K562 (cell line): ENCODE measurements around the gene COG2. TPM values are rescaled to one million over a fixed set of nuclear protein-coding genes. Genes with fewer than 3 reads are reported as not detected.

Experiments used
- ATAC-seq: fragments of 200-7000 bp; cut with Tn5 transposase; 3 replicates; pipeline ENCODE4 v1.9.1; 2020; ENCODE audit warnings: moderate library complexity
- BruUV-seq: library from RNA; stranded (reverse); fragments of 400-500 nt; replicated peaks from 2 replicates; lab custom pipeline; 2021; lab: Mats Ljungman, UMichigan
- CTCF ChIA-PET: fragments of 300-600 bp; formaldehyde crosslinking; extraction: SDS; loops from one replicate; lab custom pipeline; 2021; ENCODE audit warnings: low intra/inter-chr PET ratio; lab: Yijun Ruan, JAX
- POLR2A ChIA-PET: fragments of 300-600, 350-650 bp; sonication (Branson Sonifier 250); formaldehyde crosslinking; extraction: SDS; loops from one replicate; lab custom pipeline; 2021; ENCODE audit warnings: antibody characterized with exemption, inconsistent platforms; lab: Yijun Ruan, JAX
- DNase-seq, 4 experiments: peaks; one replicate each; pipeline versions ENCODE4 v3.0.0 to v3.0.0-alpha.2; 2011 to 2018; ENCODE audit warnings: low spot score in 3 of 4, mixed read lengths in 3 of 4; ENCODE audit errors: extremely low read depth in 1 of 4
- FAIRE-seq: peaks from 2 replicates; lab custom pipeline; 2011; peaks lifted over from hg19 to GRCh38; lab: Jason Lieb, UNC
- H2AFZ ChIP-seq: 2 replicates; pipeline ENCODE4 v1.6.0; 2011; ENCODE audit warnings: low read depth, low read length, control low read depth, inconsistent platforms
- H3K27ac ChIP-seq: fragments of 200-600 bp; 3 replicates; pipeline ENCODE4 v1.8.0; 2011; ENCODE audit warnings: low read depth, mild to moderate bottlenecking, control low read depth, inconsistent platforms, low read length, moderate library complexity, mixed read lengths; ENCODE audit errors: extremely low read depth
- H3K27me3 ChIP-seq, 2 experiments: fragments of 300-600 bp in 1 of 2; 2 replicates in 1 of 2; 3 replicates in 1 of 2; pipeline versions ENCODE4 v1.6.0 to v1.8.0; 2011; ENCODE audit warnings: inconsistent platforms in 2 of 2, low read length in 2 of 2, mild to moderate bottlenecking in 1 of 2, mixed read lengths in 1 of 2, moderate library complexity in 1 of 2; ENCODE audit not compliant: control insufficient read depth in 2 of 2, insufficient read depth in 2 of 2
- H3K36me3 ChIP-seq: fragments of 300-600 bp; 3 replicates; pipeline ENCODE4 v1.8.0; 2011; ENCODE audit warnings: mild to moderate bottlenecking, low read length, inconsistent platforms; ENCODE audit not compliant: control insufficient read depth, insufficient read depth
- H3K4me1 ChIP-seq, 2 experiments: fragments of 200-600 bp in 1 of 2; replicated peaks in 1 of 2; 2 replicates in 1 of 2; 3 replicates in 1 of 2; pipeline versions ENCODE4 v1.5.1 to v1.8.0; 2011; ENCODE audit warnings: inconsistent platforms in 2 of 2, low read length in 2 of 2, mild to moderate bottlenecking in 1 of 2, mixed read lengths in 1 of 2, moderate library complexity in 1 of 2; ENCODE audit not compliant: control insufficient read depth in 2 of 2, insufficient read depth in 2 of 2
- H3K4me2 ChIP-seq: 2 replicates; pipeline ENCODE4 v1.6.1; 2011; ENCODE audit warnings: low read length, control low read depth, inconsistent platforms, mixed read lengths; ENCODE audit not compliant: insufficient read depth
- H3K4me3 ChIP-seq: fragments of 200-600 bp; sonication (generic), shearing (Covaris generic); 2 replicates; pipeline ENCODE4 v1.5.1; 2016; ENCODE audit warnings: control low read depth, inconsistent platforms
- H3K79me2 ChIP-seq: fragments of 200-600 bp; 3 replicates; pipeline ENCODE4 v1.8.0; 2011; ENCODE audit warnings: low read length, inconsistent platforms; ENCODE audit not compliant: control insufficient read depth, insufficient read depth
- H3K9ac ChIP-seq, 2 experiments: 2 replicates each; pipeline versions ENCODE4 v1.6.0 to v1.6.1; 2011; ENCODE audit warnings: low read depth in 2 of 2, low read length in 2 of 2, control low read depth in 1 of 2, inconsistent platforms in 1 of 2, mild to moderate bottlenecking in 1 of 2, mixed read lengths in 1 of 2; ENCODE audit not compliant: insufficient read depth in 1 of 2
- H3K9me1 ChIP-seq: one replicate; pipeline ENCODE4 v1.6.0; 2011; ENCODE audit warnings: inconsistent platforms, mild to moderate bottlenecking, low read length, moderate library complexity; ENCODE audit not compliant: control insufficient read depth, insufficient read depth
- H3K9me3 ChIP-seq: replicated peaks from 2 replicates; pipeline ENCODE4 v1.5.1; 2011; ENCODE audit warnings: low read depth, low read length, inconsistent platforms; ENCODE audit not compliant: control insufficient read depth, insufficient read depth
- H4K20me1 ChIP-seq: replicated peaks from 2 replicates; pipeline ENCODE4 v1.6.1; 2011; ENCODE audit warnings: low read length, inconsistent platforms, mixed read lengths; ENCODE audit not compliant: control insufficient read depth, insufficient read depth
- ADNP ChIP-seq: fragments of 200-800 bp; sonication (Bioruptor generic); IDR thresholded peaks from 2 replicates; pipeline ENCODE4 v1.6.1; 2016; ENCODE audit warnings: missing genetic modification characterization, missing compliant biosample characterization
- BHLHE40 ChIP-seq: IDR thresholded peaks from 2 replicates; pipeline ENCODE4 v1.6.1; 2011; ENCODE audit warnings: low read length, improper control_type of control experiment
- CAMTA2 ChIP-seq: fragments of 250-450 bp; sonication (Bioruptor Pico); conservative IDR thresholded peaks from 2 replicates; pipeline ENCODE4 v1.5.1; 2022
- CBFB ChIP-seq: sonication (generic); formaldehyde crosslinking; IDR thresholded peaks from 2 replicates; pipeline ENCODE4 v1.4.0; 2020; ENCODE audit warnings: mild to moderate bottlenecking, missing genetic modification reagents
- CXXC5 ChIP-seq: fragments of 250-450 bp; sonication (Bioruptor Pico); IDR thresholded peaks from 2 replicates; pipeline ENCODE4 v1.8.0; 2022; ENCODE audit warnings: inconsistent platforms, mild to moderate bottlenecking, moderate library complexity
- ETV1 ChIP-seq: fragments of 450-650 bp; conservative IDR thresholded peaks from 2 replicates; pipeline ENCODE4 v1.6.1; 2016; ENCODE audit warnings: missing genetic modification characterization, control low read depth, low read depth, missing compliant biosample characterization
- GATA2 ChIP-seq: sonication (generic); formaldehyde crosslinking; IDR thresholded peaks from 2 replicates; pipeline ENCODE4 v1.4.0; 2020; ENCODE audit warnings: mild to moderate bottlenecking, missing genetic modification reagents
- HDAC3 ChIP-seq: fragments of 450-650 bp; IDR thresholded peaks from 2 replicates; pipeline ENCODE4 v1.6.1; 2018; ENCODE audit warnings: borderline replicate concordance, mild to moderate bottlenecking, moderate library complexity; ENCODE audit not compliant: partially characterized antibody
- OTX1 ChIP-seq: fragments of 450-650 bp; formaldehyde crosslinking; IDR thresholded peaks from 2 replicates; pipeline ENCODE4 v1.4.0; 2022; ENCODE audit warnings: mild to moderate bottlenecking
- POLR2A ChIP-seq: fragments of 450-650 bp; conservative IDR thresholded peaks from 2 replicates; pipeline ENCODE4 v1.6.1; 2016
- TCFL5 ChIP-seq: fragments of 250-450 bp; sonication (Bioruptor Pico); conservative IDR thresholded peaks from 2 replicates; pipeline ENCODE4 v1.6.1; 2021; ENCODE audit warnings: mild to moderate bottlenecking, moderate library complexity, matching md5 sums
- ZNF174 ChIP-seq: fragments of 250-450 bp; sonication (Bioruptor Pico); IDR thresholded peaks from 2 replicates; pipeline ENCODE4 v1.4.0; 2020; ENCODE audit warnings: mild to moderate bottlenecking
- ZNF232 ChIP-seq: sonication (generic); formaldehyde crosslinking; IDR thresholded peaks from 2 replicates; pipeline ENCODE4 v1.8.0; 2022; ENCODE audit warnings: mild to moderate bottlenecking, missing genetic modification reagents
- ZNF830 ChIP-seq: fragments of 250-450 bp; sonication (Bioruptor Pico); IDR thresholded peaks from 2 replicates; pipeline ENCODE4 v1.5.0; 2021; ENCODE audit warnings: mild to moderate bottlenecking
- WGBS: fragments of 100-300 bp; shearing (Covaris generic); methylation state at CpG from one replicate; pipeline ENCODE4 v1.1.6; 2016; ENCODE audit warnings: low coverage, mixed read lengths; ENCODE audit not compliant: insufficient coverage; ENCODE audit errors: missing lambda C conversion rate; 5-methylcytosine and 5-hydroxymethylcytosine counted together
- in situ Hi-C: fragments of 300-500 bp; cut with MboI; formaldehyde crosslinking; loops from 4 replicates; pipeline ENCODE4 v1.15.0; 2018; ENCODE audit warnings: inconsistent platforms, mixed read lengths
- intact Hi-C: fragments of 100-400 bp; cut with micrococcal nuclease; formaldehyde crosslinking; loops from 2 replicates; pipeline ENCODE4 v1.14.2; 2022
- polyA plus RNA-seq, 8 experiments: library from polyadenylated mRNA; depleted of rRNA in 4 of 8; stranded (reverse) in 5 of 8; unstranded in 3 of 8; fragments of >200 nt; fragmentation: Nextera tagmentation in 2 of 8; fragmentation: Illumina TruSeq in 1 of 8; extraction: Ambion mirVana in 2 of 8; extraction: Trizol in 1 of 8; gene quantifications; 2 replicates each; pipeline versions ENCODE4 v1.2.1 to v1.2.3, GENCODE V29; 2011 to 2014; ENCODE audit warnings: inconsistent platforms in 1 of 8, missing spikeins in 1 of 8
- total RNA-seq, 7 experiments: library from RNA; depleted of rRNA in 6 of 7; stranded (reverse); fragments of >200 nt in 6 of 7; fragmentation: Illumina TruSeq in 2 of 7; extraction: Trizol in 2 of 7; gene quantifications; 2 replicates each; pipeline versions ENCODE4 v1.2.1 to v1.2.3, GENCODE V29; 2011 to 2021; ENCODE audit warnings: low replicate concordance in 1 of 7
- TF ChIP-seq, protein P1 (sequence below), 3 experiments: fragments of 200-800 bp in 1 of 3; sonication (Bioruptor generic) in 1 of 3; sonication (generic) in 1 of 3; formaldehyde crosslinking in 1 of 3; IDR thresholded peaks; 2 replicates each; pipeline versions ENCODE4 v1.6.1 to v1.8.0; 2016 to 2022; ENCODE audit warnings: mild to moderate bottlenecking in 2 of 3, missing compliant biosample characterization in 2 of 3, missing genetic modification characterization in 2 of 3, missing genetic modification reagents in 1 of 3
- TF ChIP-seq, protein P2 (sequence below), 2 experiments: fragments of 150-350 bp in 1 of 2; IDR thresholded peaks; 2 replicates each; pipeline ENCODE4 v1.6.1; 2012 to 2016; ENCODE audit warnings: low read depth in 2 of 2, low read length in 2 of 2, mild to moderate bottlenecking in 1 of 2, moderate library complexity in 1 of 2
- TF ChIP-seq, protein P3 (sequence below): fragments of 450-650 bp; IDR thresholded peaks from 2 replicates; pipeline ENCODE4 v1.6.1; 2016; ENCODE audit warnings: mild to moderate bottlenecking

COG2 gene
- total and polyA plus RNA-seq, 9 of the 15 experiments (the other 6 are each of a cell fraction or from before 2014, with no cell fraction given) = 22.0 to 51.7 (median 33.3) TPM

DNA sequence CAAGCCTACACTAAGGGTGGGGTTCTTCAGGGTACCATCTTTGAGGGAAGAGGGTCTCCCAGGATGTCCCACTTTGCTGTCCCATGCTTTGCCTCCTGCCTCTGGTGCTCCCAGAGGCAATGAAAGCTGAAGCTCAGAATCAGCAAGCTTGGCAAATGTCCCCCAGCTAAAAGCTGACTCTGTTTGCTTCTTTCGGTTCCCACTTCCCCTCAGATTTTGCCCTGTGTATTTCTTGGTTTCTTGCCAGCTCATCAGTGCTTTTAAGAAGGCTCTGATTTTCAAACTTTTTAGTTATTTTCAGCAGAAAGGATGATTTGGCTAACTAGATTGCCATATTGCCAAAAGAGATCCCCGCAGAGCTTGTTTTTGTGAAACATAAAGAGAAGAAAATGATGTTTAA lies 33.1 kb upstream of the COG2 start (continued):
- TF ChIP-seq ZNF232 (CRISPR knock-in tag) = no peak
- no peak for TF ChIP-seq CBFB (CRISPR knock-in tag)
- TF ChIP-seq ETV1 = no peak

DNA sequence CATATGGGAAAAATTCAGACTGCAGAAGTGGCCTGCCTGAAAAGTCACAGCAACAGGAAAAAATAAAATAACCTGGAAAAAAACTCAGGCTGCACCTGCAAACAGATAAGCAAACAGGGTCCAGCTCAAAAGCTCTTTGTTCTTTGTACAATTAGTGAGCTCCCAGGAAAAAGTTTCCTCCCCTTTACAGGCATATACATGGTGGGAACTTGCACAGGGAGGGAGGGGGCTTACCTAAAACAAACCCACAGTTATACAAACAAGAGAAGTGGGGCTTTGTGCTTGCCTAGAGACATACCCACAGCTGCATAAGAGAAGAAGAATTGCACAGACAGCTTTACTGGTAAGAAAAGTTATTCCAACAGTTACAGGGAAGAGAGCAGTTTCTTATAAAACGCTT lies 31.7 kb upstream of the COG2 start:
- intact Hi-C loops = no loop called here
- Histone ChIP-seq H3K4me2 (no peak overlapping the region), H3K9me1 (no peaks in the 10 kb centered on the region), H3K27me3 (peaks cover 0 to 12% of the 10 kb centered on the region in 2 experiments; a peak in 4 of 5 replicates), H3K9ac (no peak overlapping the region), H2AFZ (no peak overlapping the region), H3K4me3 (no peak overlapping the region), H3K27ac (no peak overlapping the region), H3K9me3 (no peaks in the 10 kb centered on the region), H3K4me1 (no peaks in the 10 kb centered on the region), H4K20me1 (no peaks in the 10 kb centered on the region), H3K36me3 (no peaks in the 10 kb centered on the region), H3K79me2 (no peaks in the 10 kb centered on the region)
- WGBS = 0% methylated on average over 1 of the region's 1 CpG
- in situ Hi-C loops = no loop called here
- no peak for ATAC-seq
- no TSS peak for BruUV-seq
- ChIA-PET CTCF (no interaction called here), POLR2A (no interaction called here)
- DNase-seq = no peak
- FAIRE-seq = no peak
- TF ChIP-seq, protein P1, sequence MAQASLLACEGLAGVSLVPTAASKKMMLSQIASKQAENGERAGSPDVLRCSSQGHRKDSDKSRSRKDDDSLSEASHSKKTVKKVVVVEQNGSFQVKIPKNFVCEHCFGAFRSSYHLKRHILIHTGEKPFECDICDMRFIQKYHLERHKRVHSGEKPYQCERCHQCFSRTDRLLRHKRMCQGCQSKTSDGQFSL (CRISPR knock-in tag; IDR thresholded peaks at IDR 0.05) = no peak
- TF ChIP-seq, protein P1 (tag; IDR thresholded peaks at IDR 0.05) = no peak
- TF ChIP-seq HDAC3 (no peak), CXXC5 (no peak), ZNF830 (CRISPR knock-in tag) (no peak), GATA2 (no peak), BHLHE40 (no peak), ADNP (no peak), OTX1 (CRISPR knock-in tag) (no peak), CAMTA2 (CRISPR knock-in tag) (no peak), POLR2A (no peak), ZNF174 (CRISPR knock-in tag) (no peak), TCFL5 (CRISPR knock-in tag) (no peak)
- TF ChIP-seq, protein P2, sequence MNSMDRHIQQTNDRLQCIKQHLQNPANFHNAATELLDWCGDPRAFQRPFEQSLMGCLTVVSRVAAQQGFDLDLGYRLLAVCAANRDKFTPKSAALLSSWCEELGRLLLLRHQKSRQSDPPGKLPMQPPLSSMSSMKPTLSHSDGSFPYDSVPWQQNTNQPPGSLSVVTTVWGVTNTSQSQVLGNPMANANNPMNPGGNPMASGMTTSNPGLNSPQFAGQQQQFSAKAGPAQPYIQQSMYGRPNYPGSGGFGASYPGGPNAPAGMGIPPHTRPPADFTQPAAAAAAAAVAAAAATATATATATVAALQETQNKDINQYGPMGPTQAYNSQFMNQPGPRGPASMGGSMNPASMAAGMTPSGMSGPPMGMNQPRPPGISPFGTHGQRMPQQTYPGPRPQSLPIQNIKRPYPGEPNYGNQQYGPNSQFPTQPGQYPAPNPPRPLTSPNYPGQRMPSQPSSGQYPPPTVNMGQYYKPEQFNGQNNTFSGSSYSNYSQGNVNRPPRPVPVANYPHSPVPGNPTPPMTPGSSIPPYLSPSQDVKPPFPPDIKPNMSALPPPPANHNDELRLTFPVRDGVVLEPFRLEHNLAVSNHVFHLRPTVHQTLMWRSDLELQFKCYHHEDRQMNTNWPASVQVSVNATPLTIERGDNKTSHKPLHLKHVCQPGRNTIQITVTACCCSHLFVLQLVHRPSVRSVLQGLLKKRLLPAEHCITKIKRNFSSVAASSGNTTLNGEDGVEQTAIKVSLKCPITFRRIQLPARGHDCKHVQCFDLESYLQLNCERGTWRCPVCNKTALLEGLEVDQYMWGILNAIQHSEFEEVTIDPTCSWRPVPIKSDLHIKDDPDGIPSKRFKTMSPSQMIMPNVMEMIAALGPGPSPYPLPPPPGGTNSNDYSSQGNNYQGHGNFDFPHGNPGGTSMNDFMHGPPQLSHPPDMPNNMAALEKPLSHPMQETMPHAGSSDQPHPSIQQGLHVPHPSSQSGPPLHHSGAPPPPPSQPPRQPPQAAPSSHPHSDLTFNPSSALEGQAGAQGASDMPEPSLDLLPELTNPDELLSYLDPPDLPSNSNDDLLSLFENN (IDR thresholded peaks at IDR 0.05; ENCODE audit: low read depth in 2 of 2, low read length in 2 of 2) = no peak
- TF ChIP-seq, protein P3, sequence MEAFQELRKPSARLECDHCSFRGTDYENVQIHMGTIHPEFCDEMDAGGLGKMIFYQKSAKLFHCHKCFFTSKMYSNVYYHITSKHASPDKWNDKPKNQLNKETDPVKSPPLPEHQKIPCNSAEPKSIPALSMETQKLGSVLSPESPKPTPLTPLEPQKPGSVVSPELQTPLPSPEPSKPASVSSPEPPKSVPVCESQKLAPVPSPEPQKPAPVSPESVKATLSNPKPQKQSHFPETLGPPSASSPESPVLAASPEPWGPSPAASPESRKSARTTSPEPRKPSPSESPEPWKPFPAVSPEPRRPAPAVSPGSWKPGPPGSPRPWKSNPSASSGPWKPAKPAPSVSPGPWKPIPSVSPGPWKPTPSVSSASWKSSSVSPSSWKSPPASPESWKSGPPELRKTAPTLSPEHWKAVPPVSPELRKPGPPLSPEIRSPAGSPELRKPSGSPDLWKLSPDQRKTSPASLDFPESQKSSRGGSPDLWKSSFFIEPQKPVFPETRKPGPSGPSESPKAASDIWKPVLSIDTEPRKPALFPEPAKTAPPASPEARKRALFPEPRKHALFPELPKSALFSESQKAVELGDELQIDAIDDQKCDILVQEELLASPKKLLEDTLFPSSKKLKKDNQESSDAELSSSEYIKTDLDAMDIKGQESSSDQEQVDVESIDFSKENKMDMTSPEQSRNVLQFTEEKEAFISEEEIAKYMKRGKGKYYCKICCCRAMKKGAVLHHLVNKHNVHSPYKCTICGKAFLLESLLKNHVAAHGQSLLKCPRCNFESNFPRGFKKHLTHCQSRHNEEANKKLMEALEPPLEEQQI = no peak
